Pancreas (tissue), 10 donors: Measurements from ENCODE around the gene BTBD18. TPM values are rescaled to one million over a fixed set of nuclear protein-coding genes. Genes with fewer than 3 reads are reported as not detected.

Source experiments
- ATAC-seq, 4 donors: fragments of 200-7000 bp; cut with Tn5 transposase; one replicate each; pipeline versions ENCODE4 v1.8.0 to v1.9.1; 2020; ENCODE audit warnings: mild to moderate bottlenecking in 4 of 4, moderate library complexity in 4 of 4
- DNase-seq, 6 donors: peaks; one replicate each; pipeline ENCODE4 v3.0.0-alpha.2; 2020
- FAIRE-seq: peaks from 2 replicates; lab custom pipeline; 2012; peaks lifted over from hg19 to GRCh38; lab: Jason Lieb, UNC
- H3K27ac ChIP-seq, 4 donors: fragments of 200-600 bp; sonication (generic); 1 replicate in 3 of 4; 2 replicates in 1 of 4; pipeline versions ENCODE4 v1.5.0 to v1.8.0; 2020
- H3K27me3 ChIP-seq, 4 donors: fragments of 200-600 bp; one replicate each; pipeline ENCODE4 v1.8.0; 2021
- H3K36me3 ChIP-seq, 3 donors: fragments of 200-600 bp; sonication (generic) in 1 of 3; one replicate each; pipeline versions ENCODE4 v1.5.0 to v1.8.0; 2020 to 2021
- H3K4me1 ChIP-seq, 3 donors: fragments of 200-600 bp; one replicate each; pipeline ENCODE4 v1.8.0; 2021
- H3K4me3 ChIP-seq, 4 donors: fragments of 200-600 bp; sonication (generic) in 2 of 4; one replicate each; pipeline versions ENCODE4 v1.5.0 to v1.8.0; 2020 to 2021
- H3K9me3 ChIP-seq, 4 donors: fragments of 200-600 bp; one replicate each; pipeline ENCODE4 v1.8.0; 2021
- WGBS, 2 donors: extraction: QIAGEN DNeasy Blood & Tissue Kit; methylation state at CpG; one replicate each; pipeline ENCODE4 v1.1.7; 2013; 5-methylcytosine and 5-hydroxymethylcytosine counted together
- intact Hi-C, 3 donors: fragments of 100-400 bp; cut with DNase I; formaldehyde crosslinking; loops; one replicate each; pipeline versions ENCODE4 v1.11.1 to v1.14.2; 2022
- polyA plus RNA-seq, 2 donors: library from polyadenylated mRNA; stranded (reverse); fragments of 200-250 nt; gene quantifications; one replicate each; pipeline ENCODE4 v1.2.3, GENCODE V29; 2013
- total RNA-seq, 6 donors: library from RNA; stranded (reverse); fragmentation: NEBNext Ultra II Directional in 4 of 6; extraction: Animal tissue kit (Norgen Biotek cat#: 25700) in 4 of 6; gene quantifications; one replicate each; pipeline versions ENCODE4 v1.2.1 to v1.2.4, GENCODE V29; 2021 to 2023
- TF ChIP-seq, protein P1 (sequence below), 4 donors: fragments of 200-600 bp; sonication (generic) in 3 of 4; IDR thresholded peaks; one replicate each; pipeline versions ENCODE4 v1.5.0 to v1.8.0; 2021; ENCODE audit warnings: antibody characterized with exemption in 4 of 4
- donor health status: healthy with polysubstance abuse.
- donor health status: DM: no; HTN: no; CAD: no; lungs with moderate emphysema.
- donor health status: DM: no; HTN: no; CAD: no.
- donor health status: control.
- donor health status: control.
- donor health status: Bipolar disorder and iron deficiency.
- donor health status: DM: yes; HTN: yes; CAD: no.
- donor health status: DM: no; HTN: no; CAD: no.
- donor health status: DM: no; HTN: no; CAD: no.
- donor health status: DM: yes; HTN: yes; CAD: no.

BTBD18 gene
- total and polyA plus RNA-seq, 8 donors = 0.05 TPM; not detected in 7

DNA sequence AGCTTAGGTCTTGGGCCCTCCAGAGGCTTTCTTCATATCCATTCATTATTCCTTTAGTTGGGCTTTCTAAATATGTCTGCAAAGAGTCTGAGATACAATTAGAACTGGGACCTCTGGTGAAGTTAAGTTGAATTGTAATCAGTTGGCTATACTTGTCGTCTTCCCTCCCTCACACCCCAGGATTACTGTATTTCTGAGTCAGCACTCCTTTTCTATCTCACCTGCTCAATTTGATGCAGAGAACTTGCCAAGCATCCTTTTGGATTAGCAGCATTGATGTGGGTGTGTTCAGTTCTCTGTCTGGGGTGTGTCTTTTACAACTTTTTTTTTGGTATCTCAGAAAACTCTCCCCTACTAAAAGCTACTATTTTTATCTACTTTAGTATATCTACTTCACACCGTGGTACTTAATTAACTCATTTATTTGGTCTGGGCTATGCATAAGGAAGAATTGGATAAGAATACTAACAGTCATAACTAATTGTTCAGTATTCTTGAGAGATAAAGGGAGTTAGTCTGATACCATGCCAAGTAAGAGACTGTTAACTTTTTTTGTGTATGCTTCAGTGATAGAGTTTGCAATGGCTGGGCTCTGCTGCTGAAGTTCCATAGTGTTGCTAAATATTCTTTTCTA, 25.1 kb upstream of the BTBD18 start:
- TF ChIP-seq, protein P1, sequence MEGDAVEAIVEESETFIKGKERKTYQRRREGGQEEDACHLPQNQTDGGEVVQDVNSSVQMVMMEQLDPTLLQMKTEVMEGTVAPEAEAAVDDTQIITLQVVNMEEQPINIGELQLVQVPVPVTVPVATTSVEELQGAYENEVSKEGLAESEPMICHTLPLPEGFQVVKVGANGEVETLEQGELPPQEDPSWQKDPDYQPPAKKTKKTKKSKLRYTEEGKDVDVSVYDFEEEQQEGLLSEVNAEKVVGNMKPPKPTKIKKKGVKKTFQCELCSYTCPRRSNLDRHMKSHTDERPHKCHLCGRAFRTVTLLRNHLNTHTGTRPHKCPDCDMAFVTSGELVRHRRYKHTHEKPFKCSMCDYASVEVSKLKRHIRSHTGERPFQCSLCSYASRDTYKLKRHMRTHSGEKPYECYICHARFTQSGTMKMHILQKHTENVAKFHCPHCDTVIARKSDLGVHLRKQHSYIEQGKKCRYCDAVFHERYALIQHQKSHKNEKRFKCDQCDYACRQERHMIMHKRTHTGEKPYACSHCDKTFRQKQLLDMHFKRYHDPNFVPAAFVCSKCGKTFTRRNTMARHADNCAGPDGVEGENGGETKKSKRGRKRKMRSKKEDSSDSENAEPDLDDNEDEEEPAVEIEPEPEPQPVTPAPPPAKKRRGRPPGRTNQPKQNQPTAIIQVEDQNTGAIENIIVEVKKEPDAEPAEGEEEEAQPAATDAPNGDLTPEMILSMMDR (IDR thresholded peaks at IDR 0.05) = no peak
- no peaks in the 10 kb centered on the region for H3K36me3 ChIP-seq
- intact Hi-C loops = no loop called here
- FAIRE-seq (no peak), DNase-seq (no peak), ATAC-seq (no peak)
- H3K27ac ChIP-seq = peak overlapping the region in 3 of 4 donors; percentile 83 to 85 (median 83)
- H3K9me3 ChIP-seq = no peaks in the 10 kb centered on the region
- 4 to 8% methylated on average over 2 of the region's 2 CpGs for WGBS, 2 donors
- H3K27me3 ChIP-seq = no peaks in the 10 kb centered on the region
- peaks cover 66 to 81% (median 80%) of the 10 kb centered on the region in 3 donors for H3K4me1 ChIP-seq
- no peak overlapping the region for H3K4me3 ChIP-seq

DNA sequence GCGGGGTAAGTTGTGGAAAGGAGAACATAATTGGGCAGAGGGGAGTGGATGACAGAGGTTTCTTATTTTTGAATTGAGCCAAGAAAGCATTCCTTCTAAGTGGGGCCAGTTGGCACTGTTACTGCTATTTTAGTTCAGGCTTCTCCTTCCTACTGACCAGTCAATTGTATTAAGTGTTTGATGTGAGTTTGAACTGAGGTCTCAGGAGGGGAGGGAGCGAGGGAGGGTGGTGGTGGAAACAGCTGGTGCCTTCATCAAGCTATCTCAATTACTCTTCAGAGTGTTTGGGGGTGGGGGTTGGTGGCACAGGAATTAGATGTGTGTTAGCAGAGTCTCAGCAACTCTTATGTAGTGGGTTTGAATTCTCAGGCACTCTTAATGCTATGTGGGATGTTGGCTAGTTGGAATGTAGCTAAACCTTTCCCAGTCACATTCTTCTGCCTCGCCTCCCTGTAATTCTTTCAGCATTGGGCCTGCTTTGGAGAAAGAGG, 24.5 kb upstream of the BTBD18 start:
- peaks cover 62 to 80% (median 76%) of the 10 kb centered on the region in 3 donors for H3K4me1 ChIP-seq
- FAIRE-seq (no peak), DNase-seq (no peak), ATAC-seq (no peak)
- H3K27me3 ChIP-seq = no peaks in the 10 kb centered on the region
- TF ChIP-seq, protein P1 (IDR thresholded peaks at IDR 0.05) = no peak
- 67 to 75% methylated on average over 3 of the region's 3 CpGs for WGBS, 2 donors
- no peak overlapping the region for H3K4me3 ChIP-seq
- no peaks in the 10 kb centered on the region for H3K36me3 ChIP-seq
- intact Hi-C loops = no loop called here
- H3K27ac ChIP-seq = peak overlapping the region in 3 of 4 donors; percentile 16 to 85 (median 44)
- no peaks in the 10 kb centered on the region for H3K9me3 ChIP-seq

DNA sequence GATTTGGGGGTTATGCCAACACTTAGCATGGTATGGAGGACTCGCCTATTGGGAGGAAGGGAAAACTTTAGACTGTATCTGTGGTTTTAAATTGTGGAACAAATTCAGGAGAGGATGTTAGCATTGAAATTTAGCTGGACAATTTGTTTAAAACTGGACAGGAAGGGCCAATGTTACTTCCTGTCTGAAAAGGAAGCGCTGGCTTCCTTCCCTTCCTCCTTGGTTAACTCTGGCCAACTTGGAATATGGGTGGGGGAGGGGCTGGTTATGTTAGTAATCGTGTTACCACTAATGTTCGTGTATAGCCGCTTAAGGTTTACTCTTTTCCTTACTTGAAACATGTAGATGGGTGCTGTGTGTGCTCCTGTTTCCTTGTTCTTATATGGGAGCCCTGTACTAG, 23.9 kb upstream of the BTBD18 start:
- peaks cover 62 to 80% (median 76%) of the 10 kb centered on the region in 3 donors for H3K4me1 ChIP-seq
- H3K27ac ChIP-seq = peak overlapping the region; percentile 8 to 85 (median 30)
- FAIRE-seq = no peak
- H3K36me3 ChIP-seq = no peaks in the 10 kb centered on the region
- ATAC-seq = no peak
- DNase-seq = no peak
- intact Hi-C loops = no loop called here
- TF ChIP-seq, protein P1 (IDR thresholded peaks at IDR 0.05) = no peak
- no peaks in the 10 kb centered on the region for H3K27me3 ChIP-seq
- 43 to 45% methylated on average over 5 of the region's 5 CpGs for WGBS, 2 donors
- H3K4me3 ChIP-seq = no peak overlapping the region
- no peaks in the 10 kb centered on the region for H3K9me3 ChIP-seq

DNA sequence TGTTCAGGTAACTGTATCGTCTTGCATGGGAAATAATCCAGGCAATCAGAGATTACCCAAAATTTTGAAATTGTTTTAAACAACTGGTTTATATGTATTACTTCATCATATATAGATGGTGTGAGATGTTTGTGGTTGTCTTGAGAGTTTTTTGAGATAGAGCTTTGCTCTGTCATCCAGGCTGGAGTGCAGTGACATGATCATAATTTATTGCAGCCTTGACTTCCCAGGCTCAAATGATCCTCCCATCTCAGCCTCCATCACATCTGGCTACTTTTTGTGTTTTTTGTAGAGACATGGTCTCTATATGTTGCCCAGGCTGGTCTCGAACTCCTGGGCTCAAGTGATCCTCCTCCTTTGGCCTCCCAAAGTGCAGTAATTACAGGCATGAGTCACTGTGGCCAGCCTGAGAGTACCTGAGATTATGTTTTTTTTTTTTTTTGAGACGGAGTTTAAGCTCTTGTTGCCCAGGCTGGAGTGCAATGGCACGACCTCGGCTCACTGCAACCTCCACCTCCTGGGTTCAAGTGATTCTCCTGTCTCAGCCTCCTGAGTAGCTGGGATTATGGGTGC, 21.5 kb upstream of the BTBD18 start:
- FAIRE-seq (no peak), ATAC-seq (no peak), DNase-seq (no peak)
- 72 to 73% methylated on average over 5 of the region's 5 CpGs for WGBS, 2 donors
- Histone ChIP-seq H3K4me3 (no peak overlapping the region), H3K4me1 (peaks cover 45 to 72% (median 56%) of the 10 kb centered on the region in 3 donors), H3K9me3 (no peaks in the 10 kb centered on the region), H3K27ac (no peak overlapping the region), H3K36me3 (no peaks in the 10 kb centered on the region), H3K27me3 (no peaks in the 10 kb centered on the region)
- intact Hi-C loops = no loop called here
- TF ChIP-seq, protein P1 (IDR thresholded peaks at IDR 0.05) = no peak

DNA sequence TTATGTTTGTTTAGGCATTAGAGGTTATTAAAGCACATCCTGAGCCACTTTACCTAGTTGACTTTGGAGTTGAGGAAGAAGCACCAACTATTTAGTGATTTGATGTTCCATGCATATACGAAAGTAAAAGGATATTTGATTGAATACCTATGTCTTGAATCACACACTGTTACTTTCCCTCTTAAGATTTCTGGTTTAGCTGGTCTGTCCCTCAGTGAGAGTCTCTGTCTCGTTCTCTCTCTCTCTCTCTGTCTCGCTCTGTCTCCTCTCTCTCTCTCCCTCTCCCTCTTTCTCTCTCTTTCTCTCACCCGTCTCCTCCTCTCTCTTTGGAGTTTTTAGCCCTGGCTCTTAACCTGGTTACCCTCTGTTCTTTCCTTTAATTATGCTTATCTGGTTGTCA, 20.9 kb upstream of the BTBD18 start:
- intact Hi-C loops = no loop called here
- DNase-seq (no peak), ATAC-seq (no peak), FAIRE-seq (no peak)
- H3K27ac ChIP-seq = no peak overlapping the region
- H3K4me3 ChIP-seq = no peak overlapping the region
- no peaks in the 10 kb centered on the region for H3K27me3 ChIP-seq
- no peaks in the 10 kb centered on the region for H3K36me3 ChIP-seq
- 75 to 79% methylated on average over 4 of the region's 4 CpGs for WGBS, 2 donors
- H3K9me3 ChIP-seq = no peaks in the 10 kb centered on the region
- H3K4me1 ChIP-seq = peaks cover 40 to 67% (median 51%) of the 10 kb centered on the region in 3 donors
- TF ChIP-seq, protein P1 (IDR thresholded peaks at IDR 0.05) = no peak
